ENCODE data around the gene TNF.
A peak's percentile ranks its signal among the peaks of the same experiment; 100 is the strongest.

- TF ChIP-seq, protein P1, sequence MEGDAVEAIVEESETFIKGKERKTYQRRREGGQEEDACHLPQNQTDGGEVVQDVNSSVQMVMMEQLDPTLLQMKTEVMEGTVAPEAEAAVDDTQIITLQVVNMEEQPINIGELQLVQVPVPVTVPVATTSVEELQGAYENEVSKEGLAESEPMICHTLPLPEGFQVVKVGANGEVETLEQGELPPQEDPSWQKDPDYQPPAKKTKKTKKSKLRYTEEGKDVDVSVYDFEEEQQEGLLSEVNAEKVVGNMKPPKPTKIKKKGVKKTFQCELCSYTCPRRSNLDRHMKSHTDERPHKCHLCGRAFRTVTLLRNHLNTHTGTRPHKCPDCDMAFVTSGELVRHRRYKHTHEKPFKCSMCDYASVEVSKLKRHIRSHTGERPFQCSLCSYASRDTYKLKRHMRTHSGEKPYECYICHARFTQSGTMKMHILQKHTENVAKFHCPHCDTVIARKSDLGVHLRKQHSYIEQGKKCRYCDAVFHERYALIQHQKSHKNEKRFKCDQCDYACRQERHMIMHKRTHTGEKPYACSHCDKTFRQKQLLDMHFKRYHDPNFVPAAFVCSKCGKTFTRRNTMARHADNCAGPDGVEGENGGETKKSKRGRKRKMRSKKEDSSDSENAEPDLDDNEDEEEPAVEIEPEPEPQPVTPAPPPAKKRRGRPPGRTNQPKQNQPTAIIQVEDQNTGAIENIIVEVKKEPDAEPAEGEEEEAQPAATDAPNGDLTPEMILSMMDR (IDR thresholded peaks at IDR 0.05), result no peak
- TF ChIP-seq POLR2A (IDR thresholded peaks at IDR 0.05) (peak; percentile 78 to 89), POLR2AphosphoS5 (IDR thresholded peaks at IDR 0.05) (peak; percentile 75 to 99 (median 97)), EP300 (IDR thresholded peaks at IDR 0.05) (no peak)
These were observed 33.5 kb upstream of the TNF start, which contains the start of gene DDX39B for GRCh38 chr6:31541658-31542521.
